NCI-H146 (cell line): ENCODE results near the gene ELF1.
"Not testable (repeated sequence)": the region's sequence is repeated elsewhere in the genome, so short reads cannot be mapped to it uniquely, and the experiment has no call there.

Source experiments
- DNase-seq: peaks from one replicate; lab custom pipeline; 2025; lab: John Stamatoyannopoulos, UW

ELF1 gene

GRCh38 chr13:40981361-40981760, 37.8 kb downstream of the ELF1 start:
- DNase-seq = no peak

DNA sequence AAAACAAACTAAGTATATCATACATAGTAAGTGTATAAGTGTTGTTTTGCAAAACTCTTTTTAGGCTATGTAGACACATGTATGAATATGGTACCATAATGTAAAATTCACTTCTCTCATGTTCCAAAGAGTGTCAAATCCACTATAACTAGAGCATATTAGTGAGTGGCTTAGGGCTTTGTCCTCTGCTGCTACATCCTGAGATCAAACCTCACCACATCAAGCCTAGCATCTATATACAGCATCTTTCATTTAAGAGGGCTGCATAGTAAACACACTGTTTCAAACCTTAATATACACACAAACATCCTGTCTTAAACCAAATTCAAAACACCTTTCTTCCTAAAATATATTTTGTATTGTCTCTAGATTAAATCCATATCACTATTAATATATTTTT, 38.7 kb downstream of the ELF1 start:
- no peak for DNase-seq

GRCh38 chr13:40979232-40979631, 39.9 kb downstream of the ELF1 start:
- DNase-seq = no peak

DNA sequence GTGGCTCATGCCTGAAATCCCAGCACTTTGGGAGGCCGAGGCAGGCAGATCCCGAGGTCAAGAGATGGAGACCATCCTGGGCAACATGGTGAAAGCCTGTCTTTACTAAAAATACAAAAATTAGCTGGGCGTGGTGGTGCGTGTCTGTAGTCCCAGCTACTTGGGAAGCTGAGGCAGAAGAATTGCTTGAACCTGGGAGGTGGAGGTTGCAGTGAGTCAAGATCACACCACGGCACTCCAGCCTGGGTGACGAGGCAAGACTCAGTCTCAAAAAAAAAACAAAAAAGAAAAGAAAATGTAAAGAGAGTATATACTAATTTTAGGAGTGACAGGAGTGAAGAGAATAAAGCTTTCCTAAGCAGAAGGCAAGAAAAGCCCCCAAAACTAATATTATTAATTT, 41.0 kb downstream of the ELF1 start:
- not testable (repeated sequence) for DNase-seq

DNA sequence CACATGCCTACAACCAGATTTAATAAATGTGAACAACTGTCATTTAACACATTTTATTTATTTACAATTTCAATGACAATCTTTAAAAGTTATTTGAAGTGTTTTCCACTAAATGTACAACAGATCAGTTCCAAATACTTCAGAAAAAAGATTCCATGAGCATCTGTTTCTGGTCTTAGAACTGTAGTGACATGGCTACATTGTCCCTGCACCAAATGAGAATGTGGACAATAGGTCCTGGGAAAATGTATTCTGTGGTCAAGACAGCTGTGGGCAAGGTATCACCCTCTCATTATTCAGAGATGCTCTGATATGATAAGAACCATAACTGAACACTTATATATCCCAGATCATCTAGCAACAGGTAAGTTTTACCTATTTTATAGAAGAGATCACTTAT, 43.7 kb downstream of the ELF1 start:
- no peak for DNase-seq

DNA sequence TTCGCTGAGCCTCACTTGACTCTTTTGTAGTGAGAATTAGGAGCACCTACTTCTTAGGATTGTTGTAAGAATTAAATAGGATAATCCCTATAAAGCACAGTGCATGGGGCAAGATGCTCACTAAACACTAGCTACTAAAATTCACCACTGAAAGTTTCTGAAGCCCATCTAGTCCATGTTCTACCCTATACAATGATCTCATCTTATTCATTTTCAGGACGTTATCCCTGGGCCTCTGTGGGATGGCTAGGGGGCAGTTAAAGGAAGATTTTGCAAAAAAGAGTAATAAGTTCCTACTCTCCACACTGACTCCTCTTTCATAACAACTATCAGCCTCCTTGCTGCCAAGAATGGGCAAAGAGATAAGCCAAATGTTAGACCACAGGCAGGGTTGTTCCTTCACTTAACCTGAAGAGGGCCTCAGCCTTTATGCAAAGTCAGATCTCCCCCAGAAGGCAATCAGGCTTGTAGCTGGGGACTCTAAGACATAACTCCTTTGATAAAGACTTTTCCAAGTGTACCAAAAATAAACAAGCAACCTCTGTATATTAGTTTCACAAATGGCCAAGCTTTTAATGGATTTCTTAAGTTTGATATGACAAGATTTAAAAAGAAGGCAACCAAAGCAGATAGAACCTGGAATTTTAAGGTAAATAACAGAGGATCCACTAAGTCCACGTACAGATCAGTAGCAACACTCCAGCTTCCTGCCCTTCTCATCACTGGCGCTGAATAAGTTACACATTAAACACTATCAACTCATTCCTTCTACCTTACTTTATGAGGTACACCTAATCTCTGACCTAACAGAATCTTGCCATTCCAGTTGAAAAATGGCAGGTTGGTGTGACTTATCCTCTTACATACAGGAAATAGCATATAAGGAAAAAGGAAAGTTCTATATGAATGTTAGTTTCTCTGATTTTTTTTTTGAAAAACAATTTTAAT, 44.4 kb downstream of the ELF1 start:
- DNase-seq = peak; percentile 21

DNA sequence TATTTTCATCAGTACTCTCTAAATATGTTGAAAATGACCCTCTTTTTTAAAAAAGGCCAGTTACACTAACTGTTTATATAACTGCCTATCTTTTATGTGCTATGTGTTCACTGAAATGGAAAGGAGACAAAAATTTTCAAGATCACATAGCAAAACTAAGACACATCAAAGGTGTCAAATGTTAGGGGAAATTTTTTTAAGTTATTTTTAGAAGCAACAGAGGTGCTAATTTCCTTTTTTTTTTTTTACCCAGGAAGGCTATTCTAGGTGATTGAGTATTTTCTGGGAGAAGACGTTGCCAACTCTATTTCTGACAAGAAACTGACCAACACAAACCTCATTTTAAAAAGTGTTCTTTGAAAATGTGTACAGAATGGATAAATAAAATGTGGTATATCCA, 45.7 kb downstream of the ELF1 start:
- no peak for DNase-seq

- no peak for DNase-seq
Observed at GRCh38 chr13:40971321-40971720, 47.8 kb downstream of the ELF1 start.

GRCh38 chr13:40970803-40971202, 48.3 kb downstream of the ELF1 start:
- DNase-seq = no peak

- DNase-seq = no peak
Observed at GRCh38 chr13:40969169-40969901, 49.8 kb downstream of the ELF1 start.

- no peak for DNase-seq
Observed at GRCh38 chr13:40968416-40969000, 50.6 kb downstream of the ELF1 start.

DNA sequence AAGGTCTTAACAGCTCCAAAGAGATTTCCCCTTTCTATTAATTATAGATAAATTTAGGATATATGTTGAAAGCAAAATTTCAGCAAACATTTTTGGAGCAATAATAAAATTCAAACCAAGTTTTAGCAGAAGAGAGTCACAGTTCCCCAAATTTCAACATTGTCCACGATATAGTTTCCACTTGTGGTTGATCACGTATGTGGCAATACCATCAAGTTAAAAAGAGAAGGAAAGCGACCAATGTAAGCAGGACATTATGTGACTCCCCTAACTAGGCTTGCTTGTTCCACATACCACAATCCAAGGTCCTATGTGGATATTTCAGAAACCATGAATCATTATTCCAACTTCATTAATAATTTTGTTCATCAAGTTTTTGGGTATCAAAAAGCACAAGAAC, 52.8 kb downstream of the ELF1 start:
- no peak for DNase-seq

- no peak for DNase-seq
Observed at GRCh38 chr13:40963927-40964326, 55.2 kb downstream of the ELF1 start.

- DNase-seq = no peak
Observed at GRCh38 chr13:40961826-40962225, 57.3 kb downstream of the ELF1 start.

GRCh38 chr13:40961214-40961613, 57.9 kb downstream of the ELF1 start:
- DNase-seq = no peak

- DNase-seq = no peak
Observed at GRCh38 chr13:40960716-40961115, 58.4 kb downstream of the ELF1 start.

DNA sequence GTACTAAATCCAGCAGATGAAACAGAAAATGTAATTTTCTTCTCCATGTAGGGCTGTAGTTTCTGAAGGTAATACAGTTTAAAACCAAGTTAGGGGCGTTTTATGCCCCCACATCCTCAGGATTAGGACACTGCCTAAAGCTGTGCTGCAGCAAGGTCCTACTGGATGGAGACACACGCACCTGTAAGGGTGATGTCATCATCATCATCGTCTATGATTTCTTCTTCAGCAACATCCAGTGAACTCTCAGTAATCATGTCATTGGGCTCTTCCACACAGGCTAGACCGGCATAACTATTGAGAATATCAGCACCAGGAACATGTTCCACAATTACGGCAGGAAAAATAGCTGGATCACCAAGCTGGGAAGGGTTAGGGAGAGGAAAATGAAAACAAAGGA, 60.5 kb downstream of the ELF1 start:
- DNase-seq = no peak

DNA sequence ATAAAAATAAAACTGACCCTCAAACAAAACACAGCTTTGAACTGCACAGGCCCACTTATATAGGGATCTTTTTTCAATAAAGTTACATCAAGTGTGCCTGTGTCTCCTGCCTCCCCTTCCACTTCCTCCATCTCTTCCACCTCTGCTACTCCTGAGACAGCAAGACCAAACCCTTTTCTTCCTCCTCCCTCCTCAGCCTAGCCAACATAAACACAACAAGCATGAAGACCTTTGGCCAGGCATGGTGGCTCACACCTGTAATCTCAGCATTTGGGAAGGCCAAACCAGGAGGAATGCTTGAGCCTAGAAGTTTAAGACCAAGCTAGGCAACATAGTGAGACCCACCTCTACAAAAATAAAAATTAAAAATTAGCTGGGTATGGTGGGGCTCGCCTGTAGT, 72.6 kb downstream of the ELF1 start:
- no peak for DNase-seq

DNA sequence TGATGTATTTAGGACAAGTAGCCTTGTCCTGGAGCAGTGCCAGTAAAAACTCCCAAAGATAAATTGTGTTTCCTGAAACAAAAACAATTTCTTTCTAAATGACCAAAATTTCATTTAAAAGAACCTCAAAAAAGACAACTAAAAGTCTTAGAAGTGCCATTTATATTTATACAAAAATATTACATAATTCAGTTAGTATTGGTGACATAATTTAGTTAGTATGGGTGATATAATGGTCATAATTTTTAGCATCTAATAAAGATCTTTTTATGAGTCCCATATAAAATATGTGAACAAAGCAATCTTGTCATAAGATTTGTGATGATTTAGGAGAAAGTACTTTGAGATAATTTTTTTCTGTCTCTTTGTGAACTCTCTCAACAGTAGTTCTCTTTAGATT, 76.0 kb downstream of the ELF1 start:
- no peak for DNase-seq

DNA sequence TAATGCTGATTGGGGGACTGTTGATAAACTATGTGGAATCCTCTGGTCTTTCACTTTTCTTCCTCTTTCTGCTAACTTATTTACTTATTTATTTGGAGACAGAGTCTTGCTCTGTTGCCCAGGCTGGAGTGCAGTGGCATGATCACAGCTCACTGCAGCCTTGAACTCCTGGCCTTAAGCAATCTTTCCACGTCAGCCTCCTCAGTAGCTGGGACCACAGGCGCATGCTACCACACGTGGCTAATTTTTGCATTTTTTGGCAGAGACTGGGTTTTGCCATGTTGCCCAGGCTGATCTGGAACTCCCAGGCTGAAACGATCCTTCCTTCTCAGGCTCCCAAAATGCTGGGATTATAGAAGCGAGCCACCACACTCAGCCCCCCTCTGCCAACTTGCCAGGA, 77.5 kb downstream of the ELF1 start:
- DNase-seq = no peak

GRCh38 chr13:40940841-40941240, 78.3 kb downstream of the ELF1 start:
- DNase-seq = no peak

- no peak for DNase-seq
Observed at GRCh38 chr13:40933508-40934204, 85.5 kb downstream of the ELF1 start.
